AML-193 (cell line): ENCODE data around the gene EPDR1.
"Not testable (repeated sequence)": the region's sequence is repeated elsewhere in the genome, so short reads cannot be mapped to it uniquely, and the experiment has no call there.

Experiments used
- DNase-seq, 2 experiments: peaks; one replicate each; lab custom pipeline; 2025; lab: John Stamatoyannopoulos, UW

The EPDR1 gene

DNA sequence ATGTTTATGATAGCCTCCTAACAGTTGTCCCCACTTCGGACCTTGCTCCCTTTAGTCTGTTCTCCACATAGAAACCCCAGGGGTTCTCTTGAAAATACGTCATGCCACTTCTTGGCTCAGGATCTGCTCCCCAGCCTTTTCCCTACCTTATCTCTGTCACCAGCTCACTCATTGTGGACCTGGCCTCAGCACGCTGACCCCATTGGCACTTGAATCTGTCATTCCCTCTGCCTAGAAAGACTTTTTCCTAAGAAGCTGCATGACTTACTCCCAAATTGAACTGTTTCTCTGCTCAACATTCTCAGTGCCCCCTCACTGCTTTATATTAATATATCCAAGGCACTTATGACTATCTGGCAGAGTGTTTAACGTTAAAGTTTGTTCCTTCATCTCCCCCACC lies 8.4 kb downstream of the EPDR1 start:
- no peak for DNase-seq

DNA sequence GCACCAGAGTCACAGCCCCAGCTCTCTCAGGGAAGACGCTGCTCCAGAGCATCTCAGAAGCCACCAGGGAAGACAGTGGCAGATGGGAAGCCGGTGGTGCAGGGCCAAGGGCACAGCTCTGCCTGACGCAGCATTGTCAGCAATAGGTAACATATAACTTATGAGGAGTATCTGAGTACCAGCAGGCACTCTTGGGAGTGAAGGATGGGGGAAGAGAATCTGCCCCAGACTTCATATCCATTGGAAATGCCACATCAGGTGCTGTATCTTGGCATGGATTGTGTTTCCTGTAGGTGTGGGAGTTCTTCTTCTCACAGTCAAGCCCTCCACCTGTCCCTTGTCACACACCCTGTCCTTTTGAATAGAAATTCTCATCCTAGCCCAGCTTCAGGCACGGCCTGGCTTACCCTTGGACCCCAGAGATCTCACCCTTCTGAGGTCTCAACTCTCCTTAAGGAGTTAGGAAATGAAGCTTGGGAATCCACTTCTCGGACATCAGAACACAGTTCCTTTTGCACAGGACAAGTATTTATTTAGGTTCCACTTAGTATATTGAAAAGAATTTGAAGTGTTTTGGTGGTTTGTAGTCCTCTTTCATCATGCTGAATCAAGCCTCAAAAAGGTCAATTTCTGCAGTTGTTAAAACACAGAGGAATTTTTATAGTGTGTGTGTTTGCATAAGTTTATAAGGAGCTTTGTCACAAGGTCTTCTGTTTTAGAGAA lies 9.9 kb downstream of the EPDR1 start:
- DNase-seq: no peak

DNA sequence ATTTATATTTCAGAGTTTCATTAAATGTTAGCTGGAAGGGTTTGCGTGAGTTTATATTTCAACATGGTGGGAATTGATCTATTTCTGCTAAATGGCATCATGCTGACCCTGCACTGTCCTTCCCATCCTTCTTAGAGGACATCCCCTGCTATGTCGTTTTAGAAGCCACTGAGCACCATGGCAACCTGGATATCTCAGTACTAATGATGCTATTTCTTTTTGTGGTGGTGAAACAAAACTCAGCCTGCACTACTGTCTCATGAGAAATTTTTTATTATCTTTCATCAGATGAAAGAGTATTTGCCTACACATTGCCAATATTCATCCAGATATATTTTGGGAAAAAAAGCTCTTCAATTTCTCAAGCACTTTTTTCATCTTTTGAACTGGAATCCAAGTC lies 12.1 kb downstream of the EPDR1 start:
- DNase-seq: no peak

DNA sequence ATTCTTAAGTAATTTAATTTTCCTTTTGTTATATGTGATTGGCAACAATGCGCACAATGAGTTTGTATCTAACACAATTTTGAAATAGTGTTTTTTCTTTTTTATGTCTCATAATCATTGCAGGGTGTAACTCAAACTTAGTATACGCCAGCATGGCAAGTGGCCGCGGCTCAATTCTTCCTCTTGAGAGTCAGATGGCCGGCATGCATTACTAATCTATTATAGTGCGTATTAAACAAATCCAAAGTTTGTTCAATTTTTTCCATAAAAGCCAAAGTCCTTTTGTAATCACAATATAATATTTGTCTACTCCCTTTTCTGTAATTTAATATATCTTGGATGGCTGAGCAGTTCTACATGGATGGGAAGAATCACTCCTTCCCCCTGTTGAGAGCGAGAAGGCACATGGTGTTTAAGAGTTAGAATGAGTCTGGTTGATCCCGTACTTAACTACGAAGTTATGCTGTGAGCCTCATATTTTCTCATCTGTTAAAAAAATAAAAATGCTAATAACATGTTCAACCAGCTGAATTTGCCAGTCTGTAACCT lies 12.7 kb downstream of the EPDR1 start:
- no peak for DNase-seq

DNA sequence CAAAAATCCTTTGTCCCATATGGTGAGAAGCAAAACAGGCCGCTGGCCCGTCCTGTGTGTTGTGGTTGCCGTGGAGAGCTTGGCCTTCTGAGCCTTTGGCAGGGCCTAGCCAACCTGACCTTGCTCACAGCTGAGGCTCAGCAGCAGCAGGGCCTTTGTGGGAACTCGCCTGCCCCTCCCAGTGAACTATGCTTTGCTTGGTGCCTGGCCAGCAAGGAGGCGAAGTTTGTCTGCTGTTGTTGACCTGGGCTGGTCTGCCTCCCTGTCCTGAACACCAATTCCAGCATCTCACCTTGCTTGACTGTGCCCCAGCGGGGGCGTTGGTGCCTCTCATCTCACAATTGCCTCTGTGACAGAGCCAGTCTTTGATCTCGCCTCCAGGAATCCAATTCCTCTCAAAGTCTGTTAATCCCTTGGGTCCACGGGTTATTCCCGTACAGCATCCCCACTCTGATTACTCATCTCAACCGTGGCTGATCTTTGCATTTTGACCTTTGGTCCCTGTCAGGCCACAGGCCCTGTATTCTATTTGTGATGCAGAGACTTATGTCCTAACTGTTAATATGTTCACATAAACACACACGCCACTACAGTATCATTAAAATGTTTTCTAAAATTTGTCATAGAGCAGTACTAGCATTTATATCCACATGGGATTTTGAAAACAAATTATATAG lies 22.6 kb downstream of the EPDR1 start:
- no peak for DNase-seq

DNA sequence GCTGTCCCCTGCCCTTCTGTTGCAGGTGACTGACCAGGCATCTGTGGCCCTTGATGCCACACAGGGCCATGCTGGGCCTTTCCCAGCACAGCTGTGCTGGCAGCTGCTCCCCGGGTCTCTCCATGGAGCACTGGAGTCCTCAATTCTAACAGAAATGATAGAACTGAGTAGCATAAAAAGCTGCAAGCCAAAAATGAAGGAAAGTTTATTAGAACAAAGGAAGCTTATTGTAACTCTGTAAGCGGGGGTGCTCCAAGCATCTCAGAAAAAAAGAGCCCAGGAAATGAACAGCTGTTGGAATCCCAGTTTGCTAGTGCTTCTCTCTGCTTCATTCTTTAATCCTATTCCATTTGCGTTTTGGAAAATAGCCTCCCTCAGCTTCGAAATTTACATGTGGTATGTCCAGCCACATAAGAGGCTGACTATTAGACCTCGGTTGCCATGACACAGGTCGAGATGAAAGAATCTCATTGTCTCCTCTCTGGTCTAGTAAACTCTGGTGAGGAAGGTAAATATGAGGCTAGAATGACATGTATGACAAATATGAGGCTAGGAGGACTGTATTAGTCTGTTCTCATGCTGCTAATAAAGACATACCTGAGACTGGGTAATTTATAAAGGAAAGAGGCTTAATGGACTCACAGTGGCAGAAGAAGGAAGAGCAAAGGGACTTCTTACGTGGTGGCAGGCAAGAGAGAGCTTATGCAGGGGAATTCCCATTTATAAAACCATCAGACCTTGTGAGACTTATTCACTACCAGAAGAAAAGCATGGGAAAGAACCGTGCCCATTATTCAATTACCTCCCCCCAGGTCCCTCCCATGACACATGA lies 23.7 kb downstream of the EPDR1 start:
- DNase-seq: no peak

DNA sequence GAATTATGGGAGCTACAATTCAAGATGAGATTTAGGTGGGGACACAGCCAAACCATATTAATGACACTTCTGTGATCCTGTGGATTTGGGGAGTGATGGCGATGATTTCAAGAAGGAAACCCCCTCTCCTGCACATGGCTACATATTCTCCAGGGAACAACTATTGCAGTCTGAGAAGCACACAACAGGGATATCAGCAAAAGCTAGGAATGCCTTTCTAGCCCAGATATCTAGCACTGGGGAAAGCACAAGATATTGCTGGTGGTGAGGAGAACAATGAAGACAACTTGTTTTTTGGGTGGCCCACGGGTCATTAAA lies 24.3 kb downstream of the EPDR1 start:
- DNase-seq: no peak

DNA sequence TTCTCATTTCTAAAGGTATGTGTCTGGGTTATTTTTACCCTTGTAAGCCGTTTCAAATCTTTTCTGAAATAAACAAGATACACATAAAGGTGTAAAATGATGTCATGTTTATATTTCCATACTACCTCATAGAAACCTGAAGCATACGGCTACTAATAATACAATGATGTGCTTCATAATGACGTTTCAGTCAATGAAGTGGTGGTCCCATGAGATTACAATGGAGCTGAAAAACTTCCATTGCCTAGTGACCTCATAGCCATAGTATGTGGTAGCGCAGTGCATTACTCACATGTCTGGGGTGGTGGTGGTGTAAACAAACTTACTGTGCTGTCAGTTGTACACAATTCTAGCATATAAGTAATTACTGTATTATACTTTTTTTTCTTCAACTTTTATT lies 24.9 kb downstream of the EPDR1 start:
- no peak for DNase-seq

DNA sequence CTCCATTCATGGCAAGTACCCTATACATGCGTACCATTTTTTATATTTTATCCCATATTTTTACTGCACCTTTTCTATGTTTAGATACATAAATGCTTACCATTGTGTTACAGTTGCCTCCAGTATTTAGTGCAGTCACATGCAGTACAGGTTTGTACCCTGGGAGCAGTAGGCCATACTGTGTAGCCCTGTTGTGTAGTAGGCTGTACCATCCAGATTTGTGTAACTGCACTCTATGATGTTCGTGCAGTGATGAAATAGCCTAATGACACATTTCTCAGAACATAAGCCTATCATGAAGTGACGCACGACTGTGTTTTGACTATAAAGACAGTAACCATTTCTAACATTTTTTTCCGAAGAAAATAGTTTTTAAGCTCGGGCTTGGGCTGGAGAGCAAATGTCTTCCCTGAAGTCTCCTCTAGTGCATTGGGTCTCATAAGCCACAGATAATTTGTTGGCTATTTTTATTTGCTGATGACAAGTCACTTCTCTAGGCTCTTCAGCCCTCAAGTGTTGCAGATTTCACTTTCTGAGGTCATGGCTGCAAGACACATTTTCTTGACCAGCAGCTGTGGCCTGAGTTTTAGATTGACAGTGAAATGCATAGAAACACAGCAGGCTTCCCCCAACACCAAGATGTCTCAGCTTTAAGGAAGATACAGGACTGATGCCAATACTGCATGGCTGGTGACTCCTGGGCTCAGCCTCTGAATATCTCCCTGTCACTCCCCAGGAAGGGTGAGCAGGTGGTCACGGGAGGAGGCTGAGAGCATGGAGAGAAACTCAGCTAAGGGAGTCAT lies 26.9 kb downstream of the EPDR1 start:
- no peak for DNase-seq

DNA sequence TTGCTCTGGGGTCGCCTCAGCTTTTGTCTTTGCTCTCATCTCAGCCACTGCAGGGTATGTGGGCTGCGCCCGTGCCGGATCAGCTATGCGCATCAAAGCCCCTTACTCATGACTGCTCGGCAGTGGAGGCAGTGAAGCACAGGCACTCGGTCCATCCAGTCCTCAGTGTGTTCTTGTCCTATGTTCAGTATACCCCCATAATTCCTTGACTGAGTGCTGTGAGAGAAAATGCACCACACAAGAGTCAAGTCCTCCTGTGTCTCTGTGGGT lies 27.4 kb downstream of the EPDR1 start:
- DNase-seq: no peak

DNA sequence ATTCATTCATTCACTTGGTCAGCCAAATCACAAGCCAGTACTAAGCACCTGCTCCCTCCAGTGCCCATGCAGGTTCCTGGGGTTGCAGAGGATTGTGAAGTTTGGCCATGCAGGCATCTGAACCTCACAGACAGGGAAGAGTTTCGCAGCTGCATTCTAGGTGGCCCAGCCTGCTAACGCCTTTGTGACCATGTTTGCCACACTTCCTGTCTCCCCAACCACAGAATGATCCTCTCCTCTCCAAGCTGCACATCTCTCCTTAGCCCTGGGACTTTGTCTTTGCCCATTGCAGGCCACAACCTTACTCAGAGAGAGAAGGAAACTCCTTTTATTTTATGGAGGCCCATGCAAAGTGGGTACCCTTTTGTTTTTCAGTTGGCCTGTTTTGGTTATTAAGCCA lies 31.8 kb downstream of the EPDR1 start:
- peak; percentile 63 to 73 for DNase-seq

DNA sequence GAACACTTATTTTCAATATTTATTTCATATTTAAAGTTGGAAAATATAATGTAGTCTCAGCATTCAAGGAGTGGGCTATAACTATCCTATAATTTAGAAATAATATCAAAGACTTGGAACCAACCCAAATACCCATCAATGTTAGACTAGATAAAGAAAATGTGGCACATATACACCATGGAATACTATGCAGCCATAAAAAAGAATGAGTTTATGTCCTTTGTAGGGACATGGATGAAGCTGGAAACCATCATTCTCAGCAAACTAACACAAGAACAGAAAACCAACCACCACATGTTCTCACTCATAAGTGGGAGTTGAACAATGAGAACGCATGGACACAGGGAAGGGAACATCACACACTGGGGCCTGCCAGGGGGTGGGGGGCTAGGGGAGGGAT lies 33.8 kb downstream of the EPDR1 start:
- not testable (repeated sequence) for DNase-seq

DNA sequence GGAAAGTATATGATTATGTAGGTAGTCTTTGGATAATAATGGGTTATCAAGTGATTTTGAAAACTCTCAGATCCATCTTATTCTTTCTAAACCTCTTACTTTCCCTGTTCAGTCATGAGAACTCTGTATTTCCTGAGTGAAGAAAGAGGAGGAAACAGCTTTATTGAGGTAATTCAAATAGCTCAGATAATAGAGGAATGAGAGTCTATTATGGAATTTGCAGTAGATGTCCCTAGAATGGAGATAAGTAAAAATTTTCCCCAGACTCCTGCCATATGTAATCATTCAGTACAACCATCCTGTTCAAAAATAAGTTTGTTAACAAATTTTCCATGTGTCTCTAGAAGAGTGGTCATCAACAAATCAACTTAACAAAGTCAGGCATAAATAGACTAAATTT lies 36.4 kb downstream of the EPDR1 start:
- no peak for DNase-seq

DNA sequence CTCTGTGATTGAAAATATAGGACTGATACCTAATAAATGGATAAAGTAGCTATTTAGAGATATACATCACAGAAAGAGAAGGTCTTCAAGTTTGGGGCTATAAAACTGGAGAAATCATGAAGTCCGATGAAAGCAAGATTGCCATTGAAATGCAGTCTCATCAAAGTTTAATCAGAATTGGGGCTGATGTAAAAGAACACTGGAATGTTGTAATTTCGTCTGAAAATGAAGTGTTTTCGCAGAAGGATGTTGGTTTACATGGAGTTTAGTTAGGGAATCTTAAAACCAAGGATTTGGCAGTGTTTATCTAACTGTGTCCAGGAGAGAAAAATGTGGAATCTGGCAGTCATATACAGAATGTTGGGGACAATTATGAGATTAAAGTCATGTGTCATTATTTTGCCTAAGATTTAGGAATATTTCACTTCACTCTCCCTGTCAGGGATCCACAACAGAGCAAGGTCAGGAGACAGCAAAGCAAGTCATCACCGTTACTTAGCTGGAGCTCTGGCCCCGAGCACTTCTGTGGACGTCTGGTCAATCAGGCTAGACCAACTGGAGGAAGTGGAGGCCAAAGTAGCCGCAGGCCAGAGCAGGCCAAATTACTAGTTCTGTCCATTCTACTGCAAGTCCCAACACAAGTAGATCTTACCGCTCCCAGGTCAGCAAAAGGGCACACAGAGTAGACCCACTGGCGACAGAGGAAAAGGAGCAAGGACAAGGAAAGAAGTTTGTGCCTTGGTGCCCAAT lies 37.0 kb downstream of the EPDR1 start:
- DNase-seq: no peak

DNA sequence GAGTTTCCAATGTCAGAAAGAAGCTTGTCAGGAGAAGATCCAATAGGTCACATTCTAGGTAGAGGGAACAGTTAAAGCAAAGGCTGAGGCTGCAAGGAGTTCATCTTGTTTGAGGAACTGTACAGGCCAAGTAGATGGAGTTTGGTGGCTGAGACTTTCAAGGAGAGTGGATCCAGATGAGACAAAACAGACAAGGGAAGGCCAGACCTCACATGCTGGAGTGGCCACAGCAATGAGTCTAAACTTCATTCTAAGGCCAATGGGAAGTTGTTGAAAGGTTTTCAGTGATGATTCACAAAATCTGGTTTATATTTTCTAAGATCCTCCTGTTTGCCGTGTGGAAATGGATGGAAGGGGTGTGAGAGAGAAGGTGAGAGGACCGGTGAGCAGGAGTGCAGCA lies 40.0 kb downstream of the EPDR1 start:
- DNase-seq: no peak

DNA sequence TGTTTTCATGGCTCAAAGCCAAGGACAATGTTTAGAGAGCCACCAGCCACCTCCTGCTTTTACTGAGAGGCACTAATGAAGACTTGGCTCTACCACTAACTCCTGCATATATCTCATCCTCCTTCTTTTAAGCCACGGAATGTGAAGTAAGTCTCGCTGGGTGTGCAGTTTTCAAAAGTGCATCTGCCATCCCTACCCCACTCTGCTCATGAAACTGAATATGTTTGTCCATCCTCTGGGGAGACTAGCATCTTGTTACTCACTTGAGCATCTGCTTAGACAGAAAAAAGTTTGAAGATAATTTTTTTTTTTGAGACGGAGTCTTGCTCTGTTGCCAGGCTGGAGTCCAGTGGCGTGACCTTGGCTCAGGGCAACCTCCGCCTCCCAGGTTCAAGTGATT lies 40.8 kb downstream of the EPDR1 start:
- no peak for DNase-seq

DNA sequence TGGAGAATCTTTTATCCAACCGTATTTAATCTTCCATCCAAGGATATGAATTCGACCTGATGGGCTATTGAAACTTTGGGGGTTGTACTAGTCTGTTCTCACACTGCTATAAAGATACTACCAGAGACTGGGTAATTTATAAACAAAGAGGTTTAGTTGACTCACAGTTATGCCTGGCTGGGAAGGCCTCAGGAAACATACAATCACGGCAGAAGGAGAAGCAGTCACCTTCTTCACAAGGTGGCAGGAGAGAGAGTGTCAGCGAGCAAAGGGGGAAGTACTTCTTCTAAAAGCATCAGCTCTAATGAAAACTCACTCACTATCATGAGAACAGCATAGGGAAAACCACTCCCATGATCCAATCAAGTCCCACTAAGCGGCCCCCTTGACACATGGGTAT lies 43.8 kb downstream of the EPDR1 start:
- DNase-seq: no peak

DNA sequence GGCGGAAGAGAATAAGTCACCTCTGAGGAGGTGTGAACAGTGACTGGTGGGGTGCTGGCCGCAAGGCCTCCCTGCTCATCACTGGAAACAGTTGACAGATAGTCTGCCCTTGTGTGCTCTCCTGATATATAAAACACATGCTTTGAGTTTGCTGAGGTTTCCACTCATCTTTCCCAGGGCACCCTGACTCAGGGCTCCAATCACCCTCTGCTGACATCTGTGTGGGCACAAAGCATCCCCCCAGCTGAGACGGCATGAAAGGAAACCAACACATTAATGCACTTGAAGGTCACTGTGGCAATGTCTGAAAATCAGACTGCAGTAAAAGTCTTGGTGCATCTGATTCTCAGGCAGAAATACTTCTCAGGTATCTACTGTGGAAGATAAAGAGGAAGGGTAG lies 49.8 kb downstream of the EPDR1 start:
- DNase-seq: no peak

DNA sequence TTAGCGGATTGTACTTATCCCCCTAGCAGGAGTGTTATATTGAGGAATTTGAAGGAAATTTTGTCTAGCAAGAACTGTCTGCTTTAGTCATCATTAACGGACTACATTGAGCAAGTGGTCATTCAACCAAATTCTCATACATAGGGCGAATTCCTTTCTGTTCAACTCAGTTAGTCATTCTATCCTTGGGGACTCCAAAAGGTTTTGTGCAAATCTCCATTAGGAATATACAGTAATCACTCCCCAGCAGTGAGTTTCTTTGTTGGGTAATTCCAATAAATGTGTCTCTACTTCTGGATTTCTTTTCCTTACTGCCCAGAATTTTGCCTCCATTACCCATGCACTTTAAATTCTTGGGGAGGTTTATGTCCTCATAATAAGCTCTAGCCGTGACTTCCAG lies 51.1 kb downstream of the EPDR1 start:
- no peak for DNase-seq

DNA sequence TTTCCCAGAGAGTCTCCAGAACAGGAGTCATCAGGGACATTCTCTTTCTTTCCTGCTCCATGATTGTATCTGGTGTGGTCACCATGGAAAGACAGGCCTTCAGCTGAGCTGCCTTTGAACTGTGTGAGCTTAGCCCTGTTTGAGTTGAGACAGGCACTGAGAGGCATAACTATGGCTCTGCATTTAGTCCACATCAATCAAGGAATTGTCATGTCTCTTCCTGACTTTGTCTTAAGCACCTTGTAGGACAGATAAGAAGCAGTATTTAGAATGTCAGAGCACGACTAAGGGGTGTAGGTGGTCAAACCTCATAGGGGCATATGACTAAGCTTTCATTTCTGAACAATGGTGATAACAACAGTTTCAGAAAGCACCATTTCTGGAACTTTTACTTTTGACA lies 53.5 kb downstream of the EPDR1 start:
- no peak for DNase-seq

DNA sequence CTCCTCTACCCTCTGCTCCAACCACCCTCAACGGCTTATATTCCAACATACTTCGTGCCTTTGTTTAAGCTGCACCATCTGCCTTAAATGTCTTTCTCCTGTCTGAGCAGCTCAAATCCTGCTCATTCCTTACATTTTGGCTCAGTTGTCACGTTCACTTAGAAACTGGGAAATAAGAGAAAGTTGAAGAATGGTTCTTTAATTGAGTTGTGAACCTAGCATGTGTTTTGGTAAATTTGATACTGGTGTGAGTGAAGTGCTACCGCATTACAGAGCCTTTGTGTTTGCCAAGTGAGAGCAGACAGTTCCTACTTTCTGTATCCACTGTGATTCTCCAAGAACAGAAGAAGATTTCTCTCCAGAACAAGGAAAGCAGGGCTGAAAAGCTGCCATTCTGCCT lies 54.3 kb downstream of the EPDR1 start:
- DNase-seq: no peak

DNA sequence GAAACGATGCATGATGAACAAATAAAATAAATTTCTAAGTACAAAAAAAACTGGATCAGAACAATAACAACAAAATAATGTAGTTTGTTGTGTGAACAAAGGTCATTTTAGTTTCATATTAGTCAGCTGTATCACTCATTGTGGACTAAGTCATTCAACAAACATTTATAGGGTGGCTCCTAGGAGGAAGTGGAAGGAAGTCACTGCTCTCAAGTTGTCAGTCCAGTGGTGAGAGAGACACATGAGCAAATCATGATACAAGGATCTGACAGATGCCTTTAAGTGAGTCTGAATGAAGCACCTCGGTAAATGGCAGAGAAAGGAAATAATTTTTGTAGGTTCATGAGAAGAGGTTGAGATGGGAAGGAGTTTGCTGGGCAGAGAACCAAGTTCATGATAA lies 56.8 kb downstream of the EPDR1 start:
- no peak for DNase-seq
